Natural killer cell (primary cell): Measurements from ENCODE around the gene CRB2. TPM values are rescaled to one million over a fixed set of nuclear protein-coding genes. Genes with fewer than 3 reads are reported as not detected.

Experiments used
- ATAC-seq, 3 donors: fragments of 150-1000 bp in 2 of 3; fragments of 200-7000 bp in 1 of 3; cut with Tn5 transposase; 1 replicate in 1 of 3; 2 replicates in 2 of 3; pipeline ENCODE4 v1.10.0; 2021; ENCODE audit warnings: mild to moderate bottlenecking in 2 of 3, moderate library complexity in 2 of 3
- DNase-seq, 2 donors: peaks; one replicate each; pipeline versions ENCODE4 v3.0.0 to v3.0.0-alpha.2; 2013 to 2021; ENCODE audit warnings: mixed read lengths in 1 of 2
- H3K27ac ChIP-seq: one replicate; pipeline ENCODE4 v1.5.1; 2013; ENCODE audit warnings: mild to moderate bottlenecking, low read length
- H3K27me3 ChIP-seq: one replicate; pipeline ENCODE4 v1.6.1; 2013; ENCODE audit warnings: low read length; ENCODE audit not compliant: control insufficient read depth, insufficient read depth
- H3K36me3 ChIP-seq: one replicate; pipeline ENCODE4 v1.6.1; 2013; ENCODE audit warnings: low read length; ENCODE audit not compliant: control insufficient read depth, insufficient read depth
- H3K4me1 ChIP-seq: one replicate; pipeline ENCODE4 v1.6.1; 2013; ENCODE audit warnings: low read length; ENCODE audit not compliant: control insufficient read depth, insufficient read depth
- H3K4me3 ChIP-seq: one replicate; pipeline ENCODE4 v1.5.1; 2013; ENCODE audit warnings: low read length
- H3K9me3 ChIP-seq: one replicate; pipeline ENCODE4 v1.6.1; 2013; ENCODE audit warnings: low read length; ENCODE audit not compliant: control insufficient read depth, insufficient read depth
- H3K27ac Mint-ChIP-seq, 2 donors: one replicate each; pipeline ENCODE4 v1.8.0; 2022; ENCODE audit warnings: mild to moderate bottlenecking in 2 of 2, mixed read lengths in 2 of 2, moderate library complexity in 1 of 2
- H3K27me3 Mint-ChIP-seq, 2 donors: one replicate each; pipeline ENCODE4 v1.8.0; 2022; ENCODE audit warnings: low read depth in 2 of 2, mixed read lengths in 2 of 2
- H3K36me3 Mint-ChIP-seq: one replicate; pipeline ENCODE4 v1.8.0; 2022; ENCODE audit warnings: mixed read lengths
- H3K4me1 Mint-ChIP-seq, 2 donors: one replicate each; pipeline ENCODE4 v1.8.0; 2022; ENCODE audit warnings: mixed read lengths in 2 of 2
- H3K4me3 Mint-ChIP-seq: one replicate; pipeline ENCODE4 v1.8.0; 2022; ENCODE audit warnings: mild to moderate bottlenecking, moderate library complexity, mixed read lengths
- H3K9me3 Mint-ChIP-seq, 2 donors: one replicate each; pipeline ENCODE4 v1.8.0; 2022; ENCODE audit warnings: mixed read lengths in 2 of 2
- WGBS: methylation state at CpG from one replicate; pipeline ENCODE4 v1.1.7; 2013; ENCODE audit warnings: missing lambda C conversion rate; ENCODE audit not compliant: insufficient coverage; 5-methylcytosine and 5-hydroxymethylcytosine counted together
- intact Hi-C: fragments of 100-400 bp; cut with micrococcal nuclease; formaldehyde crosslinking; loops from one replicate; pipeline ENCODE4 v1.14.2; 2022
- total RNA-seq, 4 donors: library from RNA; stranded (reverse); fragments of 120-200 nt in 1 of 4; gene quantifications; one replicate each; pipeline versions ENCODE4 v1.2.3 to v1.2.4, GENCODE V29; 2013 to 2022
- TF ChIP-seq, protein P1 (sequence below): fragments of 200-600 bp; IDR thresholded peaks from one replicate; pipeline ENCODE4 v1.8.0; 2022; ENCODE audit warnings: antibody characterized with exemption

Gene CRB2
- total RNA-seq, 3 donors from 2014 or later (not counting 1 experiment from before 2014, with no cell fraction given): not detected

- H3K4me3 ChIP-seq: no peak overlapping the region
- H3K27ac Mint-ChIP-seq: no peak overlapping the region
- TF ChIP-seq, protein P1, sequence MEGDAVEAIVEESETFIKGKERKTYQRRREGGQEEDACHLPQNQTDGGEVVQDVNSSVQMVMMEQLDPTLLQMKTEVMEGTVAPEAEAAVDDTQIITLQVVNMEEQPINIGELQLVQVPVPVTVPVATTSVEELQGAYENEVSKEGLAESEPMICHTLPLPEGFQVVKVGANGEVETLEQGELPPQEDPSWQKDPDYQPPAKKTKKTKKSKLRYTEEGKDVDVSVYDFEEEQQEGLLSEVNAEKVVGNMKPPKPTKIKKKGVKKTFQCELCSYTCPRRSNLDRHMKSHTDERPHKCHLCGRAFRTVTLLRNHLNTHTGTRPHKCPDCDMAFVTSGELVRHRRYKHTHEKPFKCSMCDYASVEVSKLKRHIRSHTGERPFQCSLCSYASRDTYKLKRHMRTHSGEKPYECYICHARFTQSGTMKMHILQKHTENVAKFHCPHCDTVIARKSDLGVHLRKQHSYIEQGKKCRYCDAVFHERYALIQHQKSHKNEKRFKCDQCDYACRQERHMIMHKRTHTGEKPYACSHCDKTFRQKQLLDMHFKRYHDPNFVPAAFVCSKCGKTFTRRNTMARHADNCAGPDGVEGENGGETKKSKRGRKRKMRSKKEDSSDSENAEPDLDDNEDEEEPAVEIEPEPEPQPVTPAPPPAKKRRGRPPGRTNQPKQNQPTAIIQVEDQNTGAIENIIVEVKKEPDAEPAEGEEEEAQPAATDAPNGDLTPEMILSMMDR: no peak
- intact Hi-C loops: no loop called here
- H3K36me3 ChIP-seq: no peaks in the 10 kb centered on the region
- H3K9me3 ChIP-seq: no peaks in the 10 kb centered on the region
- H3K36me3 Mint-ChIP-seq: no peaks in the 10 kb centered on the region
- no peaks in the 10 kb centered on the region for H3K27me3 ChIP-seq
- 96% methylated on average over 8 of the region's 8 CpGs for WGBS
- peaks cover 0 to 5% of the 10 kb centered on the region in 2 donors for H3K4me1 Mint-ChIP-seq
- no peak overlapping the region for H3K27ac ChIP-seq
- H3K4me3 Mint-ChIP-seq: no peak overlapping the region
- ATAC-seq: no peak
- no peaks in the 10 kb centered on the region for H3K4me1 ChIP-seq
- no peaks in the 10 kb centered on the region for H3K9me3 Mint-ChIP-seq
- no peaks in the 10 kb centered on the region for H3K27me3 Mint-ChIP-seq
- DNase-seq: no peak
These were observed 60.2 kb downstream of the CRB2 start for GRCh38 chr9:123416176-123416575.

DNA sequence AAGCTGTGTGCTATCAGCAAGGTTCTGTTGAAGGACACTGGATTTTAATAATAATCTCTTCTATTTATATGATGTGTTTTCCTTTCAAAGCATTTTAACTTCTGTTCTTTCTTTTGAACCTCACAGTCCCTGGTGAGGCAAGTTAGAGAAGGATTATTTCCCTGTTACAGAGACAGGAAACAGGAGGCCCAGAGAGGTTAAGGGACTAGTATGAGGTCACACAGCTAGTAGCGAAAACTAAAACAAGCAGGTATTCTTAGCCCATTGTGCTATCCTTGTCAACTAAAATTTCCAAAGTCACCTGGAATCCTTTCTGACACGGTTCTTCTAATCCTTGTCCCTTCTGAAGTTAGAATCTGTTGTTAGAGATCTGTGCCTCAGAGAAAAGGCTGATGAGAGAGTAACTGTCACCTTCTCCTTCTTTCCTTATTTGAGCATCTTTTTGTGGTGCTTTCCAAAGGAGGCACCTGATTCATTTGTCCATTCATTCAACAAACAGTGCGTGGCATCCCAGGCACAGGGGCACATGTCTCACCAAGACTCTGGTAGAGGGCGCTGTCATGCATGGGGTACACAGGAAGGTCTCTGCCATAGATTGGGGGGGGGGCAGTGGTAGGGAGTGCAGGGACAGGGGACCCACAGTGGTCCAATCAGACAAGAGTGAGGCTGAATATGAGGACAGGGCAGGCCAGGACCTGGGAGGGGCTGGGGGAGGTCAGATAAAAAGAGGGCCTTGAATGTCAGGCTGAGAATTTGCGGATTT, 61.5 kb downstream of the CRB2 start:
- no peaks in the 10 kb centered on the region for H3K27me3 Mint-ChIP-seq
- H3K36me3 Mint-ChIP-seq: no peaks in the 10 kb centered on the region
- intact Hi-C loops: no loop called here
- Histone ChIP-seq H3K27me3 (no peaks in the 10 kb centered on the region), H3K4me3 (no peak overlapping the region), H3K9me3 (no peaks in the 10 kb centered on the region), H3K4me1 (no peaks in the 10 kb centered on the region), H3K36me3 (no peaks in the 10 kb centered on the region), H3K27ac (no peak overlapping the region)
- ATAC-seq (no peak), DNase-seq (no peak)
- no peak overlapping the region for H3K4me3 Mint-ChIP-seq
- TF ChIP-seq, protein P1: no peak
- no peaks in the 10 kb centered on the region for H3K9me3 Mint-ChIP-seq
- H3K27ac Mint-ChIP-seq: no peak overlapping the region
- peaks cover 0 to 5% of the 10 kb centered on the region in 2 donors for H3K4me1 Mint-ChIP-seq
- WGBS: 98% methylated on average over 5 of the region's 5 CpGs

GRCh38 chr9:123418052-123418430, 62.0 kb downstream of the CRB2 start:
- DNase-seq (no peak), ATAC-seq (no peak)
- Histone ChIP-seq H3K36me3 (no peaks in the 10 kb centered on the region), H3K4me1 (no peaks in the 10 kb centered on the region), H3K27me3 (no peaks in the 10 kb centered on the region), H3K4me3 (no peak overlapping the region), H3K27ac (no peak overlapping the region), H3K9me3 (no peaks in the 10 kb centered on the region)
- H3K4me1 Mint-ChIP-seq: peaks cover 0 to 5% of the 10 kb centered on the region in 2 donors
- no peaks in the 10 kb centered on the region for H3K27me3 Mint-ChIP-seq
- H3K27ac Mint-ChIP-seq: no peak overlapping the region
- TF ChIP-seq, protein P1: no peak
- H3K4me3 Mint-ChIP-seq: no peak overlapping the region
- no peaks in the 10 kb centered on the region for H3K9me3 Mint-ChIP-seq
- no peaks in the 10 kb centered on the region for H3K36me3 Mint-ChIP-seq
- intact Hi-C loops: no loop called here
- 98% methylated on average over 4 of the region's 5 CpGs for WGBS

GRCh38 chr9:123418506-123418905, 62.5 kb downstream of the CRB2 start:
- no peaks in the 10 kb centered on the region for H3K9me3 ChIP-seq
- no peak overlapping the region for H3K4me3 Mint-ChIP-seq
- H3K36me3 ChIP-seq: no peaks in the 10 kb centered on the region
- no peak for ATAC-seq
- H3K27me3 Mint-ChIP-seq: no peaks in the 10 kb centered on the region
- intact Hi-C loops: no loop called here
- DNase-seq: no peak
- no peak overlapping the region for H3K27ac ChIP-seq
- no peaks in the 10 kb centered on the region for H3K4me1 ChIP-seq
- no peaks in the 10 kb centered on the region for H3K27me3 ChIP-seq
- peaks cover 0 to 5% of the 10 kb centered on the region in 2 donors for H3K4me1 Mint-ChIP-seq
- WGBS: 97% methylated on average over 10 of the region's 10 CpGs
- TF ChIP-seq, protein P1: no peak
- H3K36me3 Mint-ChIP-seq: no peaks in the 10 kb centered on the region
- H3K27ac Mint-ChIP-seq: no peak overlapping the region
- H3K9me3 Mint-ChIP-seq: no peaks in the 10 kb centered on the region
- no peak overlapping the region for H3K4me3 ChIP-seq
